Endothelial cell (in vitro differentiated cells): Measurements from ENCODE around the gene NDUFS2. TPM values are rescaled to one million over a fixed set of nuclear protein-coding genes. Genes with fewer than 3 reads are reported as not detected.
"Not testable (repeated sequence)": the region's sequence is repeated elsewhere in the genome, so short reads cannot be mapped to it uniquely, and the experiment has no call there.

Experiments used
- DNase-seq: peaks from one replicate; pipeline ENCODE4 v3.0.0; 2021; ENCODE audit warnings: low spot score
- H3K27ac Mint-ChIP-seq: one replicate; pipeline ENCODE4 v1.8.0; 2021; ENCODE audit warnings: mixed read lengths, inconsistent platforms; ENCODE audit not compliant: unreplicated experiment
- H3K27me3 Mint-ChIP-seq: one replicate; pipeline ENCODE4 v1.8.0; 2021; ENCODE audit warnings: mild to moderate bottlenecking, moderate library complexity, mixed read lengths, inconsistent platforms; ENCODE audit not compliant: unreplicated experiment
- H3K36me3 Mint-ChIP-seq: one replicate; pipeline ENCODE4 v1.8.0; 2021; ENCODE audit warnings: mild to moderate bottlenecking, low read depth, mixed read lengths, inconsistent platforms; ENCODE audit not compliant: unreplicated experiment
- H3K4me1 Mint-ChIP-seq: one replicate; pipeline ENCODE4 v1.8.0; 2021; ENCODE audit warnings: mild to moderate bottlenecking, mixed read lengths, inconsistent platforms; ENCODE audit not compliant: unreplicated experiment
- H3K4me3 Mint-ChIP-seq: one replicate; pipeline ENCODE4 v1.8.0; 2021; ENCODE audit warnings: mild to moderate bottlenecking, mixed read lengths, inconsistent platforms; ENCODE audit not compliant: unreplicated experiment
- H3K9me3 Mint-ChIP-seq: one replicate; pipeline ENCODE4 v1.8.0; 2021; ENCODE audit warnings: mixed read lengths, inconsistent platforms; ENCODE audit not compliant: unreplicated experiment
- total RNA-seq: library from RNA; stranded (reverse); fragmentation: NEBNext Ultra II Directional; extraction: Animal tissue kit (Norgen Biotek cat#: 25700); gene quantifications from one replicate; pipeline ENCODE4 v1.2.1, GENCODE V29; 2021; ENCODE audit not compliant: unreplicated experiment
- TF ChIP-seq, protein P1 (sequence below): fragments of 200-600 bp; sonication (generic); IDR thresholded peaks from one replicate; pipeline ENCODE4 v1.5.0; 2021; ENCODE audit warnings: antibody characterized with exemption; ENCODE audit not compliant: unreplicated experiment

Gene NDUFS2
- total RNA-seq, 1 donor from 2014 or later, result 93.1 TPM

DNA sequence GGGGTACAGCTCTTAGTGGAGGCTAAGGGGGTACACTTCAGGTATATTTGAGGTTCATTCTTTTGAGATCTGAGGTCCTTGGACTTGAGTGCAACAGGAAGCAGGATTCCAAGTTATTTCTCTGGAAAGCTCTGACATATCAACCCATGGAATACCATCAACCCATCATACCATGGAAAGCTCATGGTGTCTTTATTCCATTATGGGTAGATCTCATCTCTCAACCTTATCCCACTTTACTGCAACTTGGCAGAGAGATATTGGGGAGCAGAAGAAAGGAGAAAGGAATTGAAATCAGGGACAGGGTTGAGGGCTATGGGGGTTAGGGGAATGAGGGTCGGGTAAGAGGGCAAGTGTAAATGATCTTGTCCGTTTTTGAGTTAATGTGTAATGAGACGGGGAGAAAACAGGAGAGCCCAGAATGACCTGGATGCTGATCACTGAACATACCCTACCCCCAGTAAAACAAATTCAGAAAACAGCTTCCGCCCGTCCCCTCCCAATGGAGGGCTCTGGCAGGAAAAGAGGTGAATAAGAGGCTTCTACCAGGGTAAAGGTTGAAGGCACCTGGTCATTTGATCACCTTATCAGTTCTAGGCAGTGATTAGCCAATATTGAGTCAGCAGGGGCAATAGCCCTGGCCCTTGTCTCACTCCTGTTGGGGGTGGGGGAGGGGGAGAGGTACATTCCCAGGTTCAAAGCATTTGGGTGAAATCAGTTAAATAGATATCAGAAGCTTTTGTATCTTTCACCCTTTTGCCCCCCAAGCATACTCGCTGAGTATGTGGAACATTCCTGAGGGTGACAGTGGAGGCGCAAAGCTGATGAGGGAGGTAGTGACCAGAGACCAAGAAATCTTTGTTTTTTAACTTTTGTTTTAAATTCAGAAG lies 21.9 kb downstream of the NDUFS2 start:
- Mint-ChIP-seq H3K4me3 (no peak overlapping the region), H3K36me3 (peaks cover 14% of the 10 kb centered on the region), H3K27me3 (peaks cover 2% of the 10 kb centered on the region), H3K9me3 (no peaks in the 10 kb centered on the region), H3K4me1 (peaks cover 35% of the 10 kb centered on the region), H3K27ac (peak overlapping the region; percentile 44)
- TF ChIP-seq, protein P1, sequence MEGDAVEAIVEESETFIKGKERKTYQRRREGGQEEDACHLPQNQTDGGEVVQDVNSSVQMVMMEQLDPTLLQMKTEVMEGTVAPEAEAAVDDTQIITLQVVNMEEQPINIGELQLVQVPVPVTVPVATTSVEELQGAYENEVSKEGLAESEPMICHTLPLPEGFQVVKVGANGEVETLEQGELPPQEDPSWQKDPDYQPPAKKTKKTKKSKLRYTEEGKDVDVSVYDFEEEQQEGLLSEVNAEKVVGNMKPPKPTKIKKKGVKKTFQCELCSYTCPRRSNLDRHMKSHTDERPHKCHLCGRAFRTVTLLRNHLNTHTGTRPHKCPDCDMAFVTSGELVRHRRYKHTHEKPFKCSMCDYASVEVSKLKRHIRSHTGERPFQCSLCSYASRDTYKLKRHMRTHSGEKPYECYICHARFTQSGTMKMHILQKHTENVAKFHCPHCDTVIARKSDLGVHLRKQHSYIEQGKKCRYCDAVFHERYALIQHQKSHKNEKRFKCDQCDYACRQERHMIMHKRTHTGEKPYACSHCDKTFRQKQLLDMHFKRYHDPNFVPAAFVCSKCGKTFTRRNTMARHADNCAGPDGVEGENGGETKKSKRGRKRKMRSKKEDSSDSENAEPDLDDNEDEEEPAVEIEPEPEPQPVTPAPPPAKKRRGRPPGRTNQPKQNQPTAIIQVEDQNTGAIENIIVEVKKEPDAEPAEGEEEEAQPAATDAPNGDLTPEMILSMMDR, result no peak
- no peak for DNase-seq

DNA sequence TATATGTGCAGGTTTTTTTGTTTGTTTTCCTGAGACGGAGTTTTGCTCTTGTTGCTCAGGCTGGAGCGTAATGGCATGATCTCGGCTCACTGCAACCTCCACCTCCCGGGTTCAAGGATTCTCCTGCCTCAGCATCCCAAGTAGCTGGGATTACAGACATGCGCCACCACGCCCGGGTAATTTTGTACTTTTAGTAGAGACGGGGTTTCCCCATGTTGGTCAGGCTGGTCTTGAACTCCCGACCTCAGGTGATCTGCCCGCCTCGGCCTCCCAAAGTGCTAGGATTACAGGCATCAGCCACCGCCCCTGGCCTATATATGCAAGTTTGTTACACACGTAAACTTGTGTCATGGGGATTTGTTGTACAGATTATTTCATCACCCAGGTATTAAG lies 22.5 kb downstream of the NDUFS2 start:
- H3K4me3 Mint-ChIP-seq, H3K27ac Mint-ChIP-seq: not testable (repeated sequence)

DNA sequence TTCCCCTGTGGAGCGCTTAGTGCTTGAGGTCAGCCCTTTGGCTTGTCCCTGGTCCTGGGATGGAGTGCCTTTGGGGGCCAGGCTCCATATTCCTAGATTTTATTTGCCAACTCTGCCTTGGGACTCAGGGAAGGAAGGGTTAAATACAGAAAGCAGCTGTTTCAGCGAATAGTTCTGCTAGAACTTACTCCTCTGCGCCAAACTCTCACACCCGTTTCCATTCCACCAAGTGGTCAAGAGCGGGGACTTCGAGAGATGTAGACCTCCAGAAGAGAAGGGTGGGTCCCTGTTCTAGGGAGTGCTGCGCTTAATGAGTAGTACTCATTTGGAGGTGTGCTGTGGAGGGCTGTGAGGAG lies 23.0 kb downstream of the NDUFS2 start:
- Mint-ChIP-seq H3K4me1 (peaks cover 31% of the 10 kb centered on the region), H3K4me3 (peak overlapping the region; percentile 74), H3K36me3 (peaks cover 14% of the 10 kb centered on the region), H3K9me3 (no peaks in the 10 kb centered on the region), H3K27ac (no peak overlapping the region), H3K27me3 (peaks cover 2% of the 10 kb centered on the region)
- no peak for DNase-seq
- TF ChIP-seq, protein P1, result no peak

More for the DNA sequence above, 22.5 kb downstream of the NDUFS2 start:
- H3K36me3 Mint-ChIP-seq, result peaks cover 14% of the 10 kb centered on the region
- not testable (repeated sequence) for DNase-seq, H3K27me3 Mint-ChIP-seq, H3K9me3 Mint-ChIP-seq
- H3K4me1 Mint-ChIP-seq, result peaks cover 31% of the 10 kb centered on the region

DNA sequence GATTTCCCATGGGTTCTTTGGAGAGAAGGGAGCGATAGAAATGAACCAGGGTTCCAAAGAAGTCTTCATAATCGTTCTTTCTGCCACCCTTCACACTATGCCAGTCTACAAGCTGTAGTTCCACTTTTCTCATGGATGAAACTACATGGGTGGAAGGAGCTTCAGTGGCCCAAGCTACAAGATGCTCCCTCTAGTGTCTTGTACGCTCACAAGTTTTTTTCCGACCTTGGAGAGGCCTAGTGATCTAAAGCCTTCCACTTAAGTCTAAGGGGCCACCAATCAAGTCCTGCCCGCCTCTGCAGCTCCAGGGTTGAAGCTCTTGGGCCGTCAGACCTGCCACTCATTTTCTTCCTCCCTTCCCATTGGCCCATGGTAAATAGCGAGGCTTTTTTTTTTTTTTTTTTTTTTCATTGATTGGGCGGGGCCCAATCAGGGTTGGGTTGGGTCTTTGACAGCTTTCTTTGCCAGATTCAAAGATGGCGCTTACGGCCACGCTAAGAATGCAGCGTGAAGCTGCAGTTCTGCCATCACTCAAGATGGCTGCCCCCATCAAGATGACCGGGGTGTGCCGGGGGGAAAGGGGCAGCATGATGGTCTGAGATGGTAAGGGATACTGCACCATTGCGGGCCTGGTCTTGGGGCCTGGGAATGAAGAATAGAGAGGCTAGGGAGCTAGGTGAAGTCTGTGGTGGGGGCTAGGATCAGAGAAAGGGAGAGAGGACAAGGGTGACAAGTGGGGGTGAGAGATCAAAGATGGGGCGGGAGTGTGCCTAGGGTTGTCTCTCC lies 23.6 kb downstream of the NDUFS2 start, which contains the start of gene TOMM40L:
TOMM40L (plus strand) TSS at position 527 of the 786 bp plus-strand sequence. CDS start 430 bp downstream, outside the sequence.
- Mint-ChIP-seq H3K36me3 (peaks cover 14% of the 10 kb centered on the region), H3K27me3 (peaks cover 2% of the 10 kb centered on the region), H3K4me1 (peaks cover 31% of the 10 kb centered on the region)

DNA sequence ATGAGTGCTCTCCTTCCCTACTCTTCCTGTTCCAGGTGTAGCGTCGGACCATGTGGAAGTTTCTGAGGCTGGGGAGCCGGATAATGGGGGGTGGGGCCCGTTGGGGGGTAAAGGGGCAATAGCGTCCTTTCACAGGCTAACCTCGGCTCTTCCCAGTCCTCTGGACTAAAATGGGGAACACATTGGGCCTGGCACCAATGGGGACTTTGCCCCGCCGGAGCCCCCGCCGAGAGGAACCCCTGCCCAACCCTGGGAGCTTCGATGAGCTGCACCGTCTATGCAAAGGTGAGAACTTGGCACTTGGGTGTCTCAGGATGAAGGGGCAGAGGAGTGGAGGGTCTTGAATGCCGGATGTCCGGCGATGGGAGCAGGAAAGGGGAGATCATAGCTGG lies 24.1 kb downstream of the NDUFS2 start:
- peaks cover 14% of the 10 kb centered on the region for H3K36me3 Mint-ChIP-seq
- H3K4me3 Mint-ChIP-seq, result peak overlapping the region; percentile 100
- peaks cover 2% of the 10 kb centered on the region for H3K27me3 Mint-ChIP-seq
- H3K9me3 Mint-ChIP-seq, result no peaks in the 10 kb centered on the region
- TF ChIP-seq, protein P1, result no peak
- peaks cover 31% of the 10 kb centered on the region for H3K4me1 Mint-ChIP-seq
- DNase-seq, result no peak
- H3K27ac Mint-ChIP-seq, result peak overlapping the region; percentile 98

More for the DNA sequence above, 23.6 kb downstream of the NDUFS2 start, which contains the start of gene TOMM40L:
- Mint-ChIP-seq H3K4me3 (peak within 1 kb of the TSS; percentile 100), H3K27ac (peak within 1 kb of the TSS; percentile 98), H3K9me3 (no peaks in the 10 kb centered on the region)
- peak; percentile 81 for DNase-seq
- TF ChIP-seq, protein P1, result peak; percentile 21
